Thyroid gland (tissue), 4 donors: ENCODE data around the gene SH2D2A.

Experiments
- CTCF ChIP-seq, 6 experiments: fragments of 200-600 bp in 3 of 6; fragments of 450-650 bp in 3 of 6; sonication (generic) in 3 of 6; IDR thresholded peaks; one replicate each; pipeline ENCODE4 v1.5.1; 2016 to 2019; ENCODE audit warnings: antibody characterized with exemption in 6 of 6, mild to moderate bottlenecking in 2 of 6, inconsistent platforms in 1 of 6, moderate library complexity in 1 of 6
- POLR2A ChIP-seq, 2 donors: fragments of 450-650 bp; IDR thresholded peaks; one replicate each; pipeline ENCODE4 v1.6.1; 2017; ENCODE audit warnings: antibody characterized with exemption in 2 of 2, mild to moderate bottlenecking in 2 of 2, moderate library complexity in 1 of 2

- TF ChIP-seq CTCF (IDR thresholded peaks at IDR 0.05) (no peak), POLR2A (IDR thresholded peaks at IDR 0.05) (no peak)
Measured at GRCh38 chr1:156840186-156840897, 23.7 kb upstream of the SH2D2A start.
